ENCODE measurements around the gene ROR2.

Gene ROR2

GRCh38 chr9:91768977-91769916 is 180.8 kb downstream of the ROR2 start:
- H3K9me3 Mint-ChIP-seq, result peaks cover 14% of the 10 kb centered on the region
- H3K4me1 Mint-ChIP-seq, result peaks cover 60% of the 10 kb centered on the region
- no peak for TF ChIP-seq CTCF (IDR thresholded peaks at IDR 0.05; ENCODE audit: unreplicated experiment in 3 of 3)
- peak overlapping the region in 1 of 3 experiments; percentile 67 for H3K27ac Mint-ChIP-seq
- H3K27me3 Mint-ChIP-seq (ENCODE audit: low read depth), result peaks cover under 1% of the 10 kb centered on the region
- no peak overlapping the region for H3K4me3 Mint-ChIP-seq
- peaks cover 23% of the 10 kb centered on the region for H3K36me3 Mint-ChIP-seq (ENCODE audit: low read depth)

DNA sequence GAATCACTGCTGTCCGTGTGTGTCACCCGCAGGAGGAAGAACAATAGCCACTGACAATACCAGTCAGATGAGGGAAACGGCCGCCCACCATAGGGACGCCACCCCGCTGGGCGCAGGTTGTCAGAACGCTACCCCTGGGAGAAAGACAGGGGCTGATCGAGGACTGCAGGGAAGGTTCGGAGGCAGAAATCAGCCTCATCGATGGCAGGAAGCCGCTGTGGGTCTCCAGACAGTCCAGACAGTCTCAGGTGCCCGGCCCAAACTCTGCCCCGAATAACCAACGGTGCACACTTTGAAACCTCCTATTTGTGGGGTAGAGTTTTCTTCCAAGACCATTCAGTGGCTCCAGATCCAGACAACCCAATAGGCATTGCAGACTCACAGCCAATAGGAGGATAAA is 181.5 kb downstream of the ROR2 start:
- Mint-ChIP-seq H3K27me3 (ENCODE audit: low read depth) (no peaks in the 10 kb centered on the region), H3K27ac (peak overlapping the region in 1 of 3 experiments; percentile 10), H3K4me1 (peaks cover 55% of the 10 kb centered on the region), H3K36me3 (ENCODE audit: low read depth) (peaks cover 26% of the 10 kb centered on the region), H3K4me3 (no peak overlapping the region), H3K9me3 (peaks cover 14% of the 10 kb centered on the region)
- TF ChIP-seq CTCF (IDR thresholded peaks at IDR 0.05; ENCODE audit: unreplicated experiment in 3 of 3), result no peak

DNA sequence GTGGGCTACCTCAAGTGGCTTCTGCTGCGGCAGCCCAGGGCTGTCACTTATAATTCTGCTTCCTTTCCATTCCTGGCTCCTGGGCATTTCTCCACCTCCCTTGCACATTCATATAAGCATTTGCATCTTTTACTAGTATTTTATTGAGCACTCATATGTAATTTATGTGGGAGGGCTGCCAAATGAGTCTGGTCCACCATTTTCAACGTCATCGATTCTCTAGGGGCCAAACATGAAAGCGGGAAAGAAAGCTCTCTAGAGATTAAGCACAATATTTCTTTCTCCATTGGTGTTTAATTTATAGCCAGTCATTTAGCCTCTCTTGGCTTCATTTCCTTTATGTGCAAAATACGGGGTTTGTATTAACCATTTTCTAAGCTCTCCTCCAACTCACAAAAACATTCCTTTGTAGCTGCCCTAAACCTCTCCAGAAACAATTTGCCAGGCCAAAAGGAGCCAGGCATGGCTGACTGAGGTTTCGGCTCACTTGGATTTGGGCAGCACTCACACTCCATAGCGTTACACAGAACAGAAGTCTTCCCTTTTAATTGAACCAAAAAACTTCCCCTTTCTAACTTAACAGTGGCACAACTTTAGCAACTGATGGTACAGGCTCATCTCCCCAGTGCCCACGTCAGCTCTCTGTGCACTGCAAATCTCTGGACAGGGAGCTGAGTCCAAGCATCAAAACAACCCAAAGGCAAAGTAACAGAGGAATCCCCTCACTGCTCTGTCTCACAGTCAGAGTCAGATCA is 183.5 kb downstream of the ROR2 start:
- Mint-ChIP-seq H3K4me3 (peak overlapping the region; percentile 17 to 46 (median 41)), H3K36me3 (ENCODE audit: low read depth) (peaks cover 40% of the 10 kb centered on the region), H3K27ac (peak overlapping the region; percentile 93 to 96 (median 95)), H3K4me1 (peaks cover 35% of the 10 kb centered on the region), H3K27me3 (ENCODE audit: low read depth) (no peaks in the 10 kb centered on the region), H3K9me3 (peaks cover 21% of the 10 kb centered on the region)
- no peak for TF ChIP-seq CTCF (IDR thresholded peaks at IDR 0.05; ENCODE audit: unreplicated experiment in 3 of 3)

DNA sequence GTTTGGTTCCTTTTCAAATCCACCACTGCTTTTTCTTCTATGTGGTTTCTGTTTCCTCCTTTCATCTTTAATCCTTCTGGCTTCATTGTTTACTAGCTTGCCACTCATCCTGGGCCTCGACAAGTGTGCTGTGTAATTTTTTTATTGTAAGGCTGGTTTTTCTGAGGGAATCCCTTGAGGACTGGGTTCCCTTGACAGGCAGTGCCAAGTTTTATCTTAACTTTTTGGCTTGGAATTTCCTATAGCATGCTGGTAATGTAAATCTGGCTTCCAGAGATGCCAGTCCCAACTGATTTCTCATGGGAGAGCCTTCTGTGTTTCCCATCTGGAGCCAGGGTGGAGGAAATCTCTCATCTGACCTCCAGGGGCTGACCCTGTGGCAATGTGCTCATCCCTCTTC is 184.7 kb downstream of the ROR2 start:
- no peak for TF ChIP-seq CTCF (IDR thresholded peaks at IDR 0.05; ENCODE audit: unreplicated experiment in 3 of 3)
- H3K36me3 Mint-ChIP-seq (ENCODE audit: low read depth), result peaks cover 41% of the 10 kb centered on the region
- peaks cover 24% of the 10 kb centered on the region for H3K9me3 Mint-ChIP-seq
- no peak overlapping the region for H3K27ac Mint-ChIP-seq
- no peaks in the 10 kb centered on the region for H3K27me3 Mint-ChIP-seq (ENCODE audit: low read depth)
- H3K4me3 Mint-ChIP-seq, result no peak overlapping the region
- H3K4me1 Mint-ChIP-seq, result peaks cover 26% of the 10 kb centered on the region

GRCh38 chr9:91764661-91765060 is 185.4 kb downstream of the ROR2 start:
- no peak overlapping the region for H3K4me3 Mint-ChIP-seq
- H3K36me3 Mint-ChIP-seq (ENCODE audit: low read depth), result peaks cover 41% of the 10 kb centered on the region
- peaks cover 26% of the 10 kb centered on the region for H3K4me1 Mint-ChIP-seq
- no peak for TF ChIP-seq CTCF (IDR thresholded peaks at IDR 0.05; ENCODE audit: unreplicated experiment in 3 of 3)
- no peak overlapping the region for H3K27ac Mint-ChIP-seq
- peaks cover 24% of the 10 kb centered on the region for H3K9me3 Mint-ChIP-seq
- no peaks in the 10 kb centered on the region for H3K27me3 Mint-ChIP-seq (ENCODE audit: low read depth)
